ENCODE results near the gene MAPKAPK2. TPM values are rescaled to one million over a fixed set of nuclear protein-coding genes. Genes with fewer than 3 reads are reported as not detected.

Gene MAPKAPK2
- total RNA-seq, 1 donor from 2014 or later = 51.1 TPM

DNA sequence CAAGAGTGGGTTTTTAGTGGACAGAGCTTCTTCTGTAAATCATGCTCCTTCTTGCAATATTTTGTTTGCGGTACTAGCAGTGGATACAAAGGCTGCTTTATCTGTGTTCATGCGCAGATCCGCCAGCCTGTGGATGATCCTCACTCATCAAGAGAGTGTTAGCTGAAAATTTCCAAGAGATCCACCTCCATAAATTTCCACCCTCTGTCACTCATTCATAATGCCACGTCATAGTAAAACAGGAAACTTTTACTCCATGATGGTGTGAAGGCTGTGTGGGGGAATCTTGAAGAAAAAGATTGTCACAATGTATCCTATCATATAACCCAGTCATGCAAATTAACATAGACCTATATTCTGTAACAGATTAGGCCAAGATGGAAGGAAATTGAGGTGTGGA is 4.4 kb upstream of the MAPKAPK2 start:
- H3K36me3 ChIP-seq = no peaks in the 10 kb centered on the region
- TF ChIP-seq CTCF (IDR thresholded peaks at IDR 0.05) (no peak), POLR2A (IDR thresholded peaks at IDR 0.05) (no peak), POLR2AphosphoS5 (IDR thresholded peaks at IDR 0.05; ENCODE audit: insufficient read depth in 1 of 2, low read depth in 1 of 2) (no peak)
- intact Hi-C loops (cut with DNase I) = no loop called here
- H3K4me3 ChIP-seq = no peak overlapping the region
- H3K4me1 ChIP-seq = peaks cover 22% of the 10 kb centered on the region
- no peak for DNase-seq (ENCODE audit: extremely low spot score in 2 of 2)
- no peak overlapping the region for H3K27ac ChIP-seq
- no peaks in the 10 kb centered on the region for H3K9me3 ChIP-seq
- no peaks in the 10 kb centered on the region for H3K27me3 ChIP-seq

DNA sequence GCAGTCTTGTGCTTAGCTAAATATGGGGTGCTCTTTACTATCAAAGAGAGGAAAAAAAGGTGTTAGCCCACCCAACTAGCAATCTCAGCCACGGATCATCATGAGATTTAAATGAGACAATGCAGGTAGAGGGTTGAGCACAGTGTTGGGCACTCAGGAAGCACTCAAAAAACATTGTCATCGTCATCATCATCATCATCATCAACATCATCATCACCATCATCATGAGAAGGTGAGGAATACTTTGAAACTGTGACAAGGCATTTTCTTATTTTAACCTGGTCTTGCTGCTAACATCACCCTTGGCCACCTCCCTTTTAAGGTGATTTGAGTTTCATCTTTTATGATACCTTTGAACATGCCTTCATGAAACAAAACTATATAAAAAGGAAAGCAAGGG is 3.3 kb upstream of the MAPKAPK2 start:
- Histone ChIP-seq H3K4me1 (peaks cover 18% of the 10 kb centered on the region), H3K4me3 (no peak overlapping the region), H3K9me3 (no peaks in the 10 kb centered on the region), H3K27me3 (no peaks in the 10 kb centered on the region), H3K36me3 (no peaks in the 10 kb centered on the region), H3K27ac (peak overlapping the region; percentile 55)
- TF ChIP-seq CTCF (IDR thresholded peaks at IDR 0.05) = no peak
- no peak for TF ChIP-seq POLR2A (IDR thresholded peaks at IDR 0.05)
- no peak for TF ChIP-seq POLR2AphosphoS5 (IDR thresholded peaks at IDR 0.05; ENCODE audit: insufficient read depth in 1 of 2, low read depth in 1 of 2)
- intact Hi-C loops (cut with DNase I) = no loop called here
- no peak for DNase-seq (ENCODE audit: extremely low spot score in 2 of 2)

GRCh38 chr1:206682111-206682510 is 2.6 kb upstream of the MAPKAPK2 start:
- no peaks in the 10 kb centered on the region for H3K27me3 ChIP-seq
- H3K9me3 ChIP-seq = no peaks in the 10 kb centered on the region
- H3K4me3 ChIP-seq = no peak overlapping the region
- intact Hi-C loops (cut with DNase I) = no loop called here
- TF ChIP-seq POLR2A (IDR thresholded peaks at IDR 0.05) (no peak), POLR2AphosphoS5 (IDR thresholded peaks at IDR 0.05; ENCODE audit: insufficient read depth in 1 of 2, low read depth in 1 of 2) (no peak), CTCF (IDR thresholded peaks at IDR 0.05) (no peak)
- no peak for DNase-seq (ENCODE audit: extremely low spot score in 2 of 2)
- H3K27ac ChIP-seq = peak overlapping the region; percentile 55
- no peaks in the 10 kb centered on the region for H3K36me3 ChIP-seq
- H3K4me1 ChIP-seq = peaks cover 25% of the 10 kb centered on the region

DNA sequence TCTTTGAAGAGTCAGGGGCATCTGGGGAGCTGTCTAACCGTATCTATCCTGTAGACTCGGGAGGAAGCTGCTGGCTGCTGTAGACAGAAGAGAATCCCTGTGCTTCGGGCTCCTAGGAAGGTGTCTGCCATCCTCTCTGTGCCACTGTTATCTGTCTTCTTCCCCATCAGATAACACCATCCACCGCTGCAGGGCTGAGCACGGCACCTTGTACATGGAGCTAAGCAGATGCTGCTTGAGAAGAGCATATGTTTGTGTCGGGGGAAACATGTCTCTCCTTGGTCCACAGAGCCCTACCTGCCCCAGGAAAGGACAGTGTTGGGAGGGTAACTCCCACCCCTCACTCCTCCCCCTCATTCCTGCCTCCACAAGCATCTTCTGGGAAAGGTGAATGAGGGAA is 1.4 kb upstream of the MAPKAPK2 start:
- Histone ChIP-seq H3K9me3 (no peaks in the 10 kb centered on the region), H3K36me3 (no peaks in the 10 kb centered on the region), H3K27me3 (no peaks in the 10 kb centered on the region), H3K4me1 (peaks cover 37% of the 10 kb centered on the region), H3K27ac (no peak overlapping the region), H3K4me3 (no peak overlapping the region)
- no peak for DNase-seq (ENCODE audit: extremely low spot score in 2 of 2)
- TF ChIP-seq POLR2A (IDR thresholded peaks at IDR 0.05) (no peak), CTCF (IDR thresholded peaks at IDR 0.05) (no peak)
- intact Hi-C loops (cut with DNase I) = no loop called here

DNA sequence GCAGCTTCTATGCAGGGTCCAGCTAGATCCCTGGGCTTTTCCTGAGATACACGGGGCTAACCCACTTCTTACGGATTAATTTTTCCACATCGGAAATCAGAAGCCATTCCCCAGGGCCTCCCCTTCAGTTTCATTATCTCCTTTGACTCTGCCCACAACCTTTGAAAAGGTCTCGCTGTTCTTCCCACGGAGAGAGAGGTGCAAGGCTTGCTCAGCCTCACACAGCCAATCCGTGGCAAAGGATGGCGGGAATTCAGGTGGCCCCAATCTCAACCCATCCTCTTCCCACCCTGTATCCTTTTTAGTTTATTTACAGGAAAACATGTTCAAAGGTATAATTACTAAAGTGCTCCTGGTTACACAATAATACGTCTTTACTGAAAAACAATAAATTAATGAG is 702 bp upstream of the MAPKAPK2 start:
- no peaks in the 10 kb centered on the region for H3K9me3 ChIP-seq
- H3K4me1 ChIP-seq = peaks cover 44% of the 10 kb centered on the region
- H3K27me3 ChIP-seq = no peaks in the 10 kb centered on the region
- peak overlapping the region; percentile 63 to 94 for H3K4me3 ChIP-seq
- TF ChIP-seq POLR2A (IDR thresholded peaks at IDR 0.05) (no peak), POLR2AphosphoS5 (IDR thresholded peaks at IDR 0.05; ENCODE audit: insufficient read depth in 1 of 2, low read depth in 1 of 2) (no peak), CTCF (IDR thresholded peaks at IDR 0.05) (no peak)
- intact Hi-C loops (cut with DNase I) = no loop called here
- no peak overlapping the region for H3K27ac ChIP-seq
- no peaks in the 10 kb centered on the region for H3K36me3 ChIP-seq
- no peak for DNase-seq (ENCODE audit: extremely low spot score in 2 of 2)
